K562 (cell line): Measurements from ENCODE around the gene DCAF17. TPM values are rescaled to one million over a fixed set of nuclear protein-coding genes. Genes with fewer than 3 reads are reported as not detected.

Source experiments
- ARID2 ChIP-seq: fragments of 450-650 bp; IDR thresholded peaks from 2 replicates; pipeline ENCODE4 v1.6.1; 2017; ENCODE audit warnings: antibody characterized with exemption, mild to moderate bottlenecking
- ELF2 ChIP-seq: fragments of 250-450 bp; sonication (Bioruptor Pico); IDR thresholded peaks from 2 replicates; pipeline ENCODE4 v1.5.0; 2021; ENCODE audit warnings: mild to moderate bottlenecking
- FUS ChIP-seq: fragments of 200-400 bp; formaldehyde crosslinking; optimal IDR thresholded peaks from 2 replicates; pipeline ENCODE3; 2017; ENCODE audit warnings: low read depth, low read length
- PATZ1 ChIP-seq: fragments of 250-450 bp; sonication (Bioruptor Pico); IDR thresholded peaks from 2 replicates; pipeline ENCODE4 v1.5.0; 2020; ENCODE audit warnings: mild to moderate bottlenecking, borderline replicate concordance
- SMARCC2 ChIP-seq: fragments of 450-650 bp; IDR thresholded peaks from 2 replicates; pipeline ENCODE4 v1.6.1; 2017; ENCODE audit warnings: antibody characterized with exemption, moderate library complexity, mild to moderate bottlenecking, low read depth
- THAP12 ChIP-seq: fragments of 250-450 bp; sonication (Bioruptor Pico); IDR thresholded peaks from 2 replicates; pipeline ENCODE4 v1.9.0; 2021; ENCODE audit warnings: mild to moderate bottlenecking, inconsistent platforms
- XRCC5 ChIP-seq: fragments of 200-400 bp; formaldehyde crosslinking; IDR thresholded peaks from 2 replicates; pipeline ENCODE4 v1.6.1; 2017; ENCODE audit warnings: low read depth, mild to moderate bottlenecking, low read length
- ZNF347 ChIP-seq: fragments of 450-650 bp; formaldehyde crosslinking; IDR thresholded peaks from 2 replicates; pipeline ENCODE4 v1.4.0; 2020; ENCODE audit warnings: low read depth, mild to moderate bottlenecking, moderate library complexity
- ZNF444 ChIP-seq: fragments of 250-450 bp; sonication (Bioruptor Pico); IDR thresholded peaks from 2 replicates; pipeline ENCODE4 v1.4.0; 2020; ENCODE audit warnings: mild to moderate bottlenecking, moderate library complexity
- polyA plus RNA-seq, 8 experiments: library from polyadenylated mRNA; depleted of rRNA in 4 of 8; stranded (reverse) in 5 of 8; unstranded in 3 of 8; fragments of >200 nt; fragmentation: Nextera tagmentation in 2 of 8; fragmentation: Illumina TruSeq in 1 of 8; extraction: Ambion mirVana in 2 of 8; extraction: Trizol in 1 of 8; gene quantifications; 2 replicates each; pipeline versions ENCODE4 v1.2.1 to v1.2.3, GENCODE V29; 2011 to 2014; ENCODE audit warnings: inconsistent platforms in 1 of 8, missing spikeins in 1 of 8
- total RNA-seq, 7 experiments: library from RNA; depleted of rRNA in 6 of 7; stranded (reverse); fragments of >200 nt in 6 of 7; fragmentation: Illumina TruSeq in 2 of 7; extraction: Trizol in 2 of 7; gene quantifications; 2 replicates each; pipeline versions ENCODE4 v1.2.1 to v1.2.3, GENCODE V29; 2011 to 2021; ENCODE audit warnings: low replicate concordance in 1 of 7
- TF ChIP-seq, protein P1 (sequence below): sonication (generic); formaldehyde crosslinking; IDR thresholded peaks from 2 replicates; pipeline ENCODE4 v1.4.0; 2020; ENCODE audit warnings: mild to moderate bottlenecking, missing genetic modification reagents
- TF ChIP-seq, protein P2 (sequence below), 2 experiments: fragments of 450-650 bp; IDR thresholded peaks; 2 replicates each; pipeline ENCODE4 v1.6.1; 2018; ENCODE audit warnings: mild to moderate bottlenecking in 2 of 2, low read depth in 1 of 2; ENCODE audit not compliant: partially characterized antibody in 2 of 2
- TF ChIP-seq, protein P3 (sequence below): fragments of 450-650 bp; IDR thresholded peaks from 2 replicates; pipeline ENCODE4 v1.6.1; 2016; ENCODE audit warnings: borderline replicate concordance

The DCAF17 gene
- total and polyA plus RNA-seq, 9 of the 15 experiments (the other 6 are each of a cell fraction or from before 2014, with no cell fraction given): 10.0 to 38.5 (median 27.1) TPM

- peak; percentile 48; the same call in 1 of the 2 replicates for TF ChIP-seq THAP12
- no peak; the same call in 1 of the 2 replicates for TF ChIP-seq SMARCC2
- no peak for TF ChIP-seq ZNF347 (CRISPR knock-in tag)
- TF ChIP-seq, protein P1, sequence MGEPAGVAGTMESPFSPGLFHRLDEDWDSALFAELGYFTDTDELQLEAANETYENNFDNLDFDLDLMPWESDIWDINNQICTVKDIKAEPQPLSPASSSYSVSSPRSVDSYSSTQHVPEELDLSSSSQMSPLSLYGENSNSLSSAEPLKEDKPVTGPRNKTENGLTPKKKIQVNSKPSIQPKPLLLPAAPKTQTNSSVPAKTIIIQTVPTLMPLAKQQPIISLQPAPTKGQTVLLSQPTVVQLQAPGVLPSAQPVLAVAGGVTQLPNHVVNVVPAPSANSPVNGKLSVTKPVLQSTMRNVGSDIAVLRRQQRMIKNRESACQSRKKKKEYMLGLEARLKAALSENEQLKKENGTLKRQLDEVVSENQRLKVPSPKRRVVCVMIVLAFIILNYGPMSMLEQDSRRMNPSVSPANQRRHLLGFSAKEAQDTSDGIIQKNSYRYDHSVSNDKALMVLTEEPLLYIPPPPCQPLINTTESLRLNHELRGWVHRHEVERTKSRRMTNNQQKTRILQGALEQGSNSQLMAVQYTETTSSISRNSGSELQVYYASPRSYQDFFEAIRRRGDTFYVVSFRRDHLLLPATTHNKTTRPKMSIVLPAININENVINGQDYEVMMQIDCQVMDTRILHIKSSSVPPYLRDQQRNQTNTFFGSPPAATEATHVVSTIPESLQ (CRISPR knock-in tag): peak; percentile 93
- TF ChIP-seq, protein P2, sequence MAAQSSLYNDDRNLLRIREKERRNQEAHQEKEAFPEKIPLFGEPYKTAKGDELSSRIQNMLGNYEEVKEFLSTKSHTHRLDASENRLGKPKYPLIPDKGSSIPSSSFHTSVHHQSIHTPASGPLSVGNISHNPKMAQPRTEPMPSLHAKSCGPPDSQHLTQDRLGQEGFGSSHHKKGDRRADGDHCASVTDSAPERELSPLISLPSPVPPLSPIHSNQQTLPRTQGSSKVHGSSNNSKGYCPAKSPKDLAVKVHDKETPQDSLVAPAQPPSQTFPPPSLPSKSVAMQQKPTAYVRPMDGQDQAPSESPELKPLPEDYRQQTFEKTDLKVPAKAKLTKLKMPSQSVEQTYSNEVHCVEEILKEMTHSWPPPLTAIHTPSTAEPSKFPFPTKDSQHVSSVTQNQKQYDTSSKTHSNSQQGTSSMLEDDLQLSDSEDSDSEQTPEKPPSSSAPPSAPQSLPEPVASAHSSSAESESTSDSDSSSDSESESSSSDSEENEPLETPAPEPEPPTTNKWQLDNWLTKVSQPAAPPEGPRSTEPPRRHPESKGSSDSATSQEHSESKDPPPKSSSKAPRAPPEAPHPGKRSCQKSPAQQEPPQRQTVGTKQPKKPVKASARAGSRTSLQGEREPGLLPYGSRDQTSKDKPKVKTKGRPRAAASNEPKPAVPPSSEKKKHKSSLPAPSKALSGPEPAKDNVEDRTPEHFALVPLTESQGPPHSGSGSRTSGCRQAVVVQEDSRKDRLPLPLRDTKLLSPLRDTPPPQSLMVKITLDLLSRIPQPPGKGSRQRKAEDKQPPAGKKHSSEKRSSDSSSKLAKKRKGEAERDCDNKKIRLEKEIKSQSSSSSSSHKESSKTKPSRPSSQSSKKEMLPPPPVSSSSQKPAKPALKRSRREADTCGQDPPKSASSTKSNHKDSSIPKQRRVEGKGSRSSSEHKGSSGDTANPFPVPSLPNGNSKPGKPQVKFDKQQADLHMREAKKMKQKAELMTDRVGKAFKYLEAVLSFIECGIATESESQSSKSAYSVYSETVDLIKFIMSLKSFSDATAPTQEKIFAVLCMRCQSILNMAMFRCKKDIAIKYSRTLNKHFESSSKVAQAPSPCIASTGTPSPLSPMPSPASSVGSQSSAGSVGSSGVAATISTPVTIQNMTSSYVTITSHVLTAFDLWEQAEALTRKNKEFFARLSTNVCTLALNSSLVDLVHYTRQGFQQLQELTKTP (IDR thresholded peaks at IDR 0.05; ENCODE audit: low read depth in 1 of 2, partially characterized antibody in 2 of 2): peak in 1 of 2 experiments; percentile 93
- TF ChIP-seq XRCC5: peak; percentile 95
- TF ChIP-seq ZNF444 (CRISPR knock-in tag): no peak
- TF ChIP-seq FUS: peak; percentile 59
- TF ChIP-seq ELF2 (CRISPR knock-in tag): peak; percentile 93
- no peak; the same call in 1 of the 2 replicates for TF ChIP-seq ARID2
- TF ChIP-seq, protein P3, sequence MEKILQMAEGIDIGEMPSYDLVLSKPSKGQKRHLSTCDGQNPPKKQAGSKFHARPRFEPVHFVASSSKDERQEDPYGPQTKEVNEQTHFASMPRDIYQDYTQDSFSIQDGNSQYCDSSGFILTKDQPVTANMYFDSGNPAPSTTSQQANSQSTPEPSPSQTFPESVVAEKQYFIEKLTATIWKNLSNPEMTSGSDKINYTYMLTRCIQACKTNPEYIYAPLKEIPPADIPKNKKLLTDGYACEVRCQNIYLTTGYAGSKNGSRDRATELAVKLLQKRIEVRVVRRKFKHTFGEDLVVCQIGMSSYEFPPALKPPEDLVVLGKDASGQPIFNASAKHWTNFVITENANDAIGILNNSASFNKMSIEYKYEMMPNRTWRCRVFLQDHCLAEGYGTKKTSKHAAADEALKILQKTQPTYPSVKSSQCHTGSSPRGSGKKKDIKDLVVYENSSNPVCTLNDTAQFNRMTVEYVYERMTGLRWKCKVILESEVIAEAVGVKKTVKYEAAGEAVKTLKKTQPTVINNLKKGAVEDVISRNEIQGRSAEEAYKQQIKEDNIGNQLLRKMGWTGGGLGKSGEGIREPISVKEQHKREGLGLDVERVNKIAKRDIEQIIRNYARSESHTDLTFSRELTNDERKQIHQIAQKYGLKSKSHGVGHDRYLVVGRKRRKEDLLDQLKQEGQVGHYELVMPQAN: peak; percentile 85
- no peak for TF ChIP-seq PATZ1 (CRISPR knock-in tag)
Observed at GRCh38 chr2:171434013-171434989, at the start of gene DCAF17 (continued).
